SIG-M5 treated with dmso at 0.1 percent for 504 hours (cell line): ENCODE results near the gene DCUN1D2.
"Not testable (repeated sequence)": the region's sequence is repeated elsewhere in the genome, so short reads cannot be mapped to it uniquely, and the experiment has no call there.

ENCODE experiments used
- DNase-seq: peaks from one replicate; lab custom pipeline; 2025; ENCODE audit not compliant: unreplicated experiment; lab: John Stamatoyannopoulos, UW

DCUN1D2 gene

GRCh38 chr13:113490496-113491417 lies at the start of gene DCUN1D2:
Gene DCUN1D2, minus strand, starts transcription at chr13:113490711. Its CDS starts 42 bp downstream, at chr13:113490669.
- DNase-seq, result peak; percentile 75

GRCh38 chr13:113539822-113540221 lies 49.3 kb upstream of the DCUN1D2 start:
- no peak for DNase-seq

GRCh38 chr13:113539176-113539575 lies 48.7 kb upstream of the DCUN1D2 start:
- DNase-seq, result no peak

- no peak for DNase-seq
Measured at GRCh38 chr13:113538689-113539058, 48.2 kb upstream of the DCUN1D2 start.

- no peak for DNase-seq
Measured at GRCh38 chr13:113537909-113538688, 47.6 kb upstream of the DCUN1D2 start.

- no peak for DNase-seq
Measured at GRCh38 chr13:113537205-113537604, 46.7 kb upstream of the DCUN1D2 start.

- no peak for DNase-seq
Measured at GRCh38 chr13:113536461-113537110, 46.1 kb upstream of the DCUN1D2 start.

GRCh38 chr13:113535381-113535781 lies 44.9 kb upstream of the DCUN1D2 start:
- no peak for DNase-seq

- DNase-seq, result no peak
Measured at GRCh38 chr13:113534236-113534860, 43.8 kb upstream of the DCUN1D2 start.

- no peak for DNase-seq
Measured at GRCh38 chr13:113533161-113533840, 42.8 kb upstream of the DCUN1D2 start.

- no peak for DNase-seq
Measured at GRCh38 chr13:113532156-113532806, 41.8 kb upstream of the DCUN1D2 start.

- DNase-seq, result no peak
Measured at GRCh38 chr13:113531041-113531873, 40.7 kb upstream of the DCUN1D2 start.

GRCh38 chr13:113528813-113529180 lies 38.3 kb upstream of the DCUN1D2 start:
- no peak for DNase-seq

GRCh38 chr13:113528101-113528812 lies 37.7 kb upstream of the DCUN1D2 start:
- no peak for DNase-seq

GRCh38 chr13:113527272-113527958 lies 36.9 kb upstream of the DCUN1D2 start:
- DNase-seq, result peak; percentile 33

- no peak for DNase-seq
Measured at GRCh38 chr13:113526466-113527220, 36.1 kb upstream of the DCUN1D2 start.

GRCh38 chr13:113522438-113522837 lies 31.9 kb upstream of the DCUN1D2 start:
- not testable (repeated sequence) for DNase-seq
